WI38 (cell line): Measurements from ENCODE around the gene TYW1.
"Not testable (repeated sequence)": the region's sequence is repeated elsewhere in the genome, so short reads cannot be mapped to it uniquely, and the experiment has no call there.

Source experiments
- H3K4me3 ChIP-seq: 2 replicates; pipeline ENCODE4 v1.5.1; 2011; ENCODE audit warnings: low read depth, mild to moderate bottlenecking, control low read depth, low read length
- CTCF ChIP-seq: IDR thresholded peaks from 2 replicates; pipeline ENCODE4 v1.5.1; 2012; ENCODE audit warnings: low read depth, mild to moderate bottlenecking, control low read depth, low read length

Gene TYW1

GRCh38 chr7:67033251-67033650 is 36.6 kb downstream of the TYW1 start:
- no peak for TF ChIP-seq CTCF
- no peak overlapping the region for H3K4me3 ChIP-seq

GRCh38 chr7:67036432-67037395 is 40.1 kb downstream of the TYW1 start:
- not testable (repeated sequence) for H3K4me3 ChIP-seq

GRCh38 chr7:67040832-67041231 is 44.2 kb downstream of the TYW1 start:
- H3K4me3 ChIP-seq: not testable (repeated sequence)

- H3K4me3 ChIP-seq: not testable (repeated sequence)
These were observed 46.3 kb downstream of the TYW1 start for GRCh38 chr7:67042781-67043558.

- H3K4me3 ChIP-seq: not testable (repeated sequence)
These were observed 46.9 kb downstream of the TYW1 start for GRCh38 chr7:67043559-67043930.

GRCh38 chr7:67045496-67045995 is 48.9 kb downstream of the TYW1 start:
- TF ChIP-seq CTCF: no peak
- H3K4me3 ChIP-seq: no peak overlapping the region

GRCh38 chr7:67046819-67047218 is 50.2 kb downstream of the TYW1 start:
- not testable (repeated sequence) for H3K4me3 ChIP-seq

- not testable (repeated sequence) for H3K4me3 ChIP-seq
These were observed 53.3 kb downstream of the TYW1 start for GRCh38 chr7:67049908-67050307.

GRCh38 chr7:67052161-67052560 is 55.5 kb downstream of the TYW1 start:
- not testable (repeated sequence) for H3K4me3 ChIP-seq

- TF ChIP-seq CTCF: no peak
These were observed 60.0 kb downstream of the TYW1 start for GRCh38 chr7:67056683-67057082.

GRCh38 chr7:67061321-67061720 is 64.7 kb downstream of the TYW1 start:
- not testable (repeated sequence) for H3K4me3 ChIP-seq

More at GRCh38 chr7:67056683-67057082, 60.0 kb downstream of the TYW1 start:
- H3K4me3 ChIP-seq: no peak overlapping the region

GRCh38 chr7:67062802-67063201 is 66.2 kb downstream of the TYW1 start:
- H3K4me3 ChIP-seq: not testable (repeated sequence)

GRCh38 chr7:67066950-67067622 is 70.5 kb downstream of the TYW1 start:
- H3K4me3 ChIP-seq: peak overlapping the region; percentile 60

- H3K4me3 ChIP-seq: not testable (repeated sequence)
These were observed 79.5 kb downstream of the TYW1 start for GRCh38 chr7:67076120-67076519.

- H3K4me3 ChIP-seq: not testable (repeated sequence)
These were observed 86.2 kb downstream of the TYW1 start for GRCh38 chr7:67082880-67083279.

GRCh38 chr7:67089261-67089660 is 92.6 kb downstream of the TYW1 start:
- not testable (repeated sequence) for H3K4me3 ChIP-seq
